Panc1 (cell line): ENCODE results near the gene PAQR7.

ENCODE experiments used
- POLR2AphosphoS5 ChIP-seq: IDR thresholded peaks from 2 replicates; pipeline ENCODE4 v1.6.1; 2012; ENCODE audit warnings: mild to moderate bottlenecking, low read depth, low read length, moderate library complexity
- TCF7L2 ChIP-seq: IDR thresholded peaks from 2 replicates; pipeline ENCODE4 v1.6.1; 2011; ENCODE audit warnings: mild to moderate bottlenecking, low read depth, low read length, inconsistent platforms
- TF ChIP-seq, protein P1 (sequence below): fragments of 450-650 bp; IDR thresholded peaks from 2 replicates; pipeline ENCODE4 v1.5.1; 2017; ENCODE audit warnings: mild to moderate bottlenecking

DNA sequence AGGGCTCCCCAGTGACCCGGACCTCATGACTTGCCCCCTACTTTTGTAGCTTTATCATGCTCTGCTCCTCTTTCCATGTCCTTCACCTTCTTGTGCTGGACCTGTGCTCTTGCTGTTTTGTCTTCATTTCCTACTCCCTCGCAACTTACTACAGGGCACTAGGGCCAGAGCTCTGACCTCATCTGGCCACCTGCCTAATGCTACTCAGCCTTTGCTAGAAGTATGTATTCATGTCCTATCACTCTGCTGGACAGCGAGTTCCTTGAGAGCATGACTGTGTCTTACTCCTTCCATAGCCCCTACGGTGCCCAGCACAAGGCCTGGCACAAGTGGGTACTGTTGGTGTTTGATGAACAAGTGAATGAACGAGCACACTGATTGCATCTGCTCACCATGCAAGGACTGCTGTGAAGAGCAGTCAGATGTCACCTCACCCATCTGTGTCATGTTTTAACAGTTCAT, 53.8 kb downstream of the PAQR7 start:
- TF ChIP-seq, protein P1, sequence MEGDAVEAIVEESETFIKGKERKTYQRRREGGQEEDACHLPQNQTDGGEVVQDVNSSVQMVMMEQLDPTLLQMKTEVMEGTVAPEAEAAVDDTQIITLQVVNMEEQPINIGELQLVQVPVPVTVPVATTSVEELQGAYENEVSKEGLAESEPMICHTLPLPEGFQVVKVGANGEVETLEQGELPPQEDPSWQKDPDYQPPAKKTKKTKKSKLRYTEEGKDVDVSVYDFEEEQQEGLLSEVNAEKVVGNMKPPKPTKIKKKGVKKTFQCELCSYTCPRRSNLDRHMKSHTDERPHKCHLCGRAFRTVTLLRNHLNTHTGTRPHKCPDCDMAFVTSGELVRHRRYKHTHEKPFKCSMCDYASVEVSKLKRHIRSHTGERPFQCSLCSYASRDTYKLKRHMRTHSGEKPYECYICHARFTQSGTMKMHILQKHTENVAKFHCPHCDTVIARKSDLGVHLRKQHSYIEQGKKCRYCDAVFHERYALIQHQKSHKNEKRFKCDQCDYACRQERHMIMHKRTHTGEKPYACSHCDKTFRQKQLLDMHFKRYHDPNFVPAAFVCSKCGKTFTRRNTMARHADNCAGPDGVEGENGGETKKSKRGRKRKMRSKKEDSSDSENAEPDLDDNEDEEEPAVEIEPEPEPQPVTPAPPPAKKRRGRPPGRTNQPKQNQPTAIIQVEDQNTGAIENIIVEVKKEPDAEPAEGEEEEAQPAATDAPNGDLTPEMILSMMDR = no peak
- no peak; the same call in 1 of the 2 replicates for TF ChIP-seq POLR2AphosphoS5
- no peak for TF ChIP-seq TCF7L2
